Endothelial cell of umbilical vein (primary cell): ENCODE results near the gene CLDN11. TPM values are rescaled to one million over a fixed set of nuclear protein-coding genes. Genes with fewer than 3 reads are reported as not detected.

Experiments used
- BruUV-seq: library from RNA; stranded (reverse); fragments of 400-500 nt; replicated peaks from 2 replicates; lab custom pipeline; 2021; lab: Mats Ljungman, UMichigan
- CTCF ChIA-PET: fragments of 300-600, 350-600 bp; sonication (Branson Sonifier 250); formaldehyde crosslinking; loops from one replicate; lab custom pipeline; 2021; ENCODE audit warnings: antibody characterized with exemption, inconsistent platforms; lab: Charles Lee
- POLR2A ChIA-PET: fragments of 300-600, 350-600 bp; sonication (Branson Sonifier 250); formaldehyde crosslinking; loops from one replicate; lab custom pipeline; 2021; ENCODE audit warnings: antibody characterized with exemption, inconsistent platforms; lab: Charles Lee
- DNase-seq: peaks from one replicate; pipeline ENCODE4 v3.0.0-alpha.2; 2011; ENCODE audit warnings: low read depth, low spot score
- FAIRE-seq: peaks from 2 replicates; lab custom pipeline; 2011; peaks lifted over from hg19 to GRCh38; lab: Jason Lieb, UNC
- H2AFZ ChIP-seq: 2 replicates; pipeline ENCODE4 v1.6.0; 2012; ENCODE audit warnings: low read depth, low read length, control low read depth, inconsistent platforms
- H3K27ac ChIP-seq: 2 replicates; pipeline ENCODE4 v1.5.1; 2011; ENCODE audit warnings: low read depth, mild to moderate bottlenecking, control low read depth, low read length, moderate library complexity; ENCODE audit not compliant: insufficient read depth
- H3K27me3 ChIP-seq, 2 experiments: 2 replicates each; pipeline versions ENCODE4 v1.6.0 to v1.6.1; 2011; ENCODE audit warnings: low read length in 2 of 2, mixed read lengths in 1 of 2; ENCODE audit not compliant: control insufficient read depth in 2 of 2, insufficient read depth in 2 of 2
- H3K36me3 ChIP-seq, 2 experiments: 2 replicates in 1 of 2; 3 replicates in 1 of 2; pipeline ENCODE4 v1.5.1; 2011; ENCODE audit warnings: low read length in 2 of 2, mild to moderate bottlenecking in 1 of 2, moderate library complexity in 1 of 2; ENCODE audit not compliant: control insufficient read depth in 2 of 2, insufficient read depth in 2 of 2; ENCODE audit errors: extremely low read depth in 1 of 2
- H3K4me1 ChIP-seq: 3 replicates; pipeline ENCODE4 v1.5.1; 2011; ENCODE audit warnings: mild to moderate bottlenecking, low read length; ENCODE audit not compliant: control insufficient read depth, insufficient read depth; ENCODE audit errors: extremely low read depth
- H3K4me2 ChIP-seq: 2 replicates; pipeline ENCODE4 v1.6.1; 2011; ENCODE audit warnings: low read length, control low read depth, mixed read lengths; ENCODE audit not compliant: insufficient read depth
- H3K4me3 ChIP-seq, 3 experiments: fragments of 200-600 bp in 1 of 3; sonication (generic), shearing (Covaris generic) in 1 of 3; replicated peaks in 1 of 3; 2 replicates each; pipeline ENCODE4 v1.5.1; 2011 to 2016; ENCODE audit warnings: control low read depth in 3 of 3, low read length in 3 of 3, mild to moderate bottlenecking in 2 of 3, inconsistent platforms in 1 of 3, low read depth in 1 of 3, moderate library complexity in 1 of 3; ENCODE audit not compliant: insufficient read depth in 1 of 3
- H3K79me2 ChIP-seq: 2 replicates; pipeline ENCODE4 v1.6.0; 2012; ENCODE audit warnings: low read length, inconsistent platforms; ENCODE audit not compliant: control insufficient read depth, insufficient read depth
- H3K9ac ChIP-seq: replicated peaks from 2 replicates; pipeline ENCODE3; 2011; ENCODE audit warnings: low read length, control low read depth; ENCODE audit not compliant: insufficient read depth; ENCODE audit errors: extremely low read depth
- H3K9me1 ChIP-seq: replicated peaks from 3 replicates; pipeline ENCODE4 v1.6.0; 2011; ENCODE audit warnings: mild to moderate bottlenecking, low read length; ENCODE audit not compliant: control insufficient read depth, insufficient read depth; ENCODE audit errors: extremely low read depth
- H3K9me3 ChIP-seq: replicated peaks from 2 replicates; pipeline ENCODE4 v1.5.1; 2012; ENCODE audit warnings: low read length, inconsistent platforms; ENCODE audit not compliant: control insufficient read depth, insufficient read depth
- H4K20me1 ChIP-seq: replicated peaks from 2 replicates; pipeline ENCODE3; 2011; ENCODE audit warnings: mild to moderate bottlenecking, low read length; ENCODE audit not compliant: control insufficient read depth, insufficient read depth; ENCODE audit errors: extremely low read depth
- EZH2 ChIP-seq: IDR thresholded peaks from 2 replicates; pipeline ENCODE4 v1.6.1; 2012; ENCODE audit warnings: borderline replicate concordance, low read depth, mild to moderate bottlenecking, moderate library complexity, low read length, inconsistent platforms; ENCODE audit not compliant: severe bottlenecking
- FOS ChIP-seq: IDR thresholded peaks from 2 replicates; pipeline ENCODE4 v1.6.1; 2011; ENCODE audit warnings: mild to moderate bottlenecking, low read length, moderate library complexity, borderline replicate concordance; ENCODE audit not compliant: insufficient read depth
- GATA2 ChIP-seq: IDR thresholded peaks from 2 replicates; pipeline ENCODE4 v1.7.0; 2011; ENCODE audit warnings: low read depth, mild to moderate bottlenecking, moderate library complexity, mixed read lengths, low read length; ENCODE audit not compliant: insufficient read length, insufficient read depth
- JUN ChIP-seq: IDR thresholded peaks from 2 replicates; pipeline ENCODE4 v1.6.1; 2011; ENCODE audit warnings: borderline replicate concordance, low read depth; ENCODE audit not compliant: insufficient read length, insufficient read depth
- MYC ChIP-seq: IDR thresholded peaks from one replicate; pipeline ENCODE4 v1.6.1; 2011; ENCODE audit warnings: mild to moderate bottlenecking, low read depth, low read length
- POLR2A ChIP-seq: IDR thresholded peaks from 2 replicates; pipeline ENCODE4 v1.6.1; 2012; ENCODE audit warnings: low read depth, mild to moderate bottlenecking, control low read depth, low read length
- POLR2AphosphoS5 ChIP-seq: IDR thresholded peaks from 2 replicates; pipeline ENCODE4 v1.6.1; 2012; ENCODE audit warnings: low read depth, mild to moderate bottlenecking, control low read depth, low read length, moderate library complexity; ENCODE audit not compliant: insufficient read depth
- dilution Hi-C: fragments of 300-500 bp; cut with MboI; formaldehyde crosslinking; loops from one replicate; pipeline ENCODE4 v1.15.0; 2019; ENCODE audit warnings: low sequenced_read_pairs; ENCODE audit not compliant: extremely low pct_ligation_motif_present
- intact Hi-C: fragments of 100-400 bp; cut with micrococcal nuclease; formaldehyde crosslinking; loops from one replicate; pipeline ENCODE4 v1.10.0; 2022
- polyA plus RNA-seq, 4 experiments: library from polyadenylated mRNA; depleted of rRNA in 3 of 4; stranded (reverse) in 3 of 4; unstranded in 1 of 4; fragments of >200 nt; gene quantifications; 2 replicates each; pipeline versions ENCODE4 v1.2.1 to v1.2.3, GENCODE V29; 2011 to 2012; ENCODE audit warnings: missing spikeins in 1 of 4
- total RNA-seq: library from RNA; stranded (reverse); gene quantifications from 2 replicates; pipeline ENCODE4 v1.2.3, GENCODE V29; 2021
- TF ChIP-seq, protein P1 (sequence below), 2 donors: IDR thresholded peaks; 1 replicate in 1 of 2; 2 replicates in 1 of 2; pipeline ENCODE4 v1.5.1; 2011; ENCODE audit warnings: low read length in 2 of 2, mild to moderate bottlenecking in 2 of 2, moderate library complexity in 2 of 2, control low read depth in 1 of 2, inconsistent platforms in 1 of 2, low read depth in 1 of 2; ENCODE audit not compliant: insufficient read depth in 1 of 2; ENCODE audit errors: extremely low read depth in 1 of 2
- TF ChIP-seq, protein P2 (sequence below): IDR thresholded peaks from 2 replicates; pipeline ENCODE4 v1.6.1; 2011; ENCODE audit not compliant: insufficient read depth, insufficient read length

Gene CLDN11
- total and polyA plus RNA-seq, 2 donors (not counting 3 experiments of a cell fraction or from before 2014, with no cell fraction given) = 147 to 395 TPM

DNA sequence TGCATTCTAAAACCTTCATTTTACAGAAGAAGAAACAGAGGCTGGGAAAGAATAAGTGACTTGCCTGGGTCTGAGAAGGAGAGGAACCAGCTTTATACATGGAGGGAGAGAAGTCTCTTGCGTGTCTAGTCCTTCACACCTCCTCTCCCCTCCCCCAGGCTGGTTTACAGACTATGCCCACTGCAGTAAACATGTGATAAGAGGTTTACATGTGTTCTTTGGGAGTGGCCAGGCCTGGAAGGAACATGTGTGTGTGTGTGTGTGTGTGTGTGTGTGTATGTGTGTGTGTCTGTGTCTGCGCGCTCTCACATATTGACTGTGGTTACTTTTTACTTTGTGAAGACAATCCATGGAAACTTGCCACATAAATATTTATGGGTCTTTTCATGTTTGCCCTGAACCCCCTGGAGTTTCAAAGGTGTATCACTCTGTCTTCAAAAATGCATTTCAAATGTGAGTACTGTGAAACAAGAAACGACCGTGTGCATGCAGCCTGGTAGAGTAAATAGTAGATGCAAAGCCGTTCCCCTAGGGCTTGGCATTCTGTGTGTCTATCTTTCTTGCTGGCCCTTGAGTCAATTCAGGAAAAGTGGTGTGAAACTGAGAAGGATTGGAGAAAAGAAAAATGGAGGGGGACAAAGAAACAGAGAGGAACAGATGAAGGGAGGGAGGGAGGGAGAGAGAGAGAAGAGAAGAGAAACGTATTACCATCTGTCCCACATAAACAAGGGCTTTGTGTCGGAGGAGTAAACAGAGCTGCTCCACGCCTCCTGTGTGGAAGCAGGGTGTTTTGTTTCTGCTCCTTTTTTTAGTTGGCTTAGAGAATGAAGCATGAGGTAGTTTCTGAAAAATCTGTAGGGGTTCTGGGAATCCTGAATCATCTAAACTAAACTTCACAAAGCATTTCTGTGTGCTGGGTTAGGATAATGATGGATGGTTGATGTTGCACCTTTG lies 51.7 kb downstream of the CLDN11 start:
- POLR2A ChIA-PET = no interaction called here
- BruUV-seq = no TSS peak
- no peak overlapping the region for H3K4me3 ChIP-seq

DNA sequence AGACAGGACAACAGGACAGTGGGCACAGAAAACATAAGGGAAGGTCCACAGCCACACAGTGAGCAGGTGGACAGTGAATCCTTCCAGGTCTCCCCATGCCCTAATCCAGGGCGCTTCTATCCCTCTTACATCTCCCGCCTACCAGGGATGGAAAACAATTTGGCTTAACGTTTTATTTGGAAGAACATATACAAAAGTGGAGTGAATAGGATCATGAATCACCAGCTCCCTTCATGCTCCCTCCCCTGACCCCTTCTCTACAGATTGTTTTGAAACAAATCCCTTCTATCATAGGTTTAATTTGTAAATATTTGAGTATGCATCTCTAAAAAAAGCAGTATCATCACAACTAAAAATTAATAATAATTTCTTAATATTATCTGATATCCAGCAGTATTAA lies 52.5 kb downstream of the CLDN11 start:
- no peak for TF ChIP-seq FOS
- TF ChIP-seq POLR2A = no peak
- no peak for TF ChIP-seq JUN
- TF ChIP-seq, protein P1, sequence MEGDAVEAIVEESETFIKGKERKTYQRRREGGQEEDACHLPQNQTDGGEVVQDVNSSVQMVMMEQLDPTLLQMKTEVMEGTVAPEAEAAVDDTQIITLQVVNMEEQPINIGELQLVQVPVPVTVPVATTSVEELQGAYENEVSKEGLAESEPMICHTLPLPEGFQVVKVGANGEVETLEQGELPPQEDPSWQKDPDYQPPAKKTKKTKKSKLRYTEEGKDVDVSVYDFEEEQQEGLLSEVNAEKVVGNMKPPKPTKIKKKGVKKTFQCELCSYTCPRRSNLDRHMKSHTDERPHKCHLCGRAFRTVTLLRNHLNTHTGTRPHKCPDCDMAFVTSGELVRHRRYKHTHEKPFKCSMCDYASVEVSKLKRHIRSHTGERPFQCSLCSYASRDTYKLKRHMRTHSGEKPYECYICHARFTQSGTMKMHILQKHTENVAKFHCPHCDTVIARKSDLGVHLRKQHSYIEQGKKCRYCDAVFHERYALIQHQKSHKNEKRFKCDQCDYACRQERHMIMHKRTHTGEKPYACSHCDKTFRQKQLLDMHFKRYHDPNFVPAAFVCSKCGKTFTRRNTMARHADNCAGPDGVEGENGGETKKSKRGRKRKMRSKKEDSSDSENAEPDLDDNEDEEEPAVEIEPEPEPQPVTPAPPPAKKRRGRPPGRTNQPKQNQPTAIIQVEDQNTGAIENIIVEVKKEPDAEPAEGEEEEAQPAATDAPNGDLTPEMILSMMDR (IDR thresholded peaks at IDR 0.05; ENCODE audit: extremely low read depth in 1 of 2, insufficient read depth in 1 of 2, low read depth in 1 of 2, low read length in 2 of 2) = no peak
- no peak for TF ChIP-seq EZH2
- TF ChIP-seq, protein P2, sequence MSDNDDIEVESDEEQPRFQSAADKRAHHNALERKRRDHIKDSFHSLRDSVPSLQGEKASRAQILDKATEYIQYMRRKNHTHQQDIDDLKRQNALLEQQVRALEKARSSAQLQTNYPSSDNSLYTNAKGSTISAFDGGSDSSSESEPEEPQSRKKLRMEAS = no peak
- no peak for TF ChIP-seq GATA2
- no peak for TF ChIP-seq POLR2AphosphoS5
- no peak for TF ChIP-seq MYC
- H3K4me2 ChIP-seq = no peak overlapping the region
- H3K36me3 ChIP-seq = no peaks in the 10 kb centered on the region
- no peaks in the 10 kb centered on the region for H3K9me1 ChIP-seq
- DNase-seq (no peak), FAIRE-seq (no peak)
- no peak overlapping the region for H2AFZ ChIP-seq
- no peaks in the 10 kb centered on the region for H3K4me1 ChIP-seq
- ChIA-PET CTCF (interaction anchor here (0.7 to 2.1 kb wide), 2 partner anchors 13 to 341 kb away, joined by 4 to 7 read pairs; no protein-coding TSS in a partner anchor), POLR2A (no interaction called here)
- no peak overlapping the region for H3K9ac ChIP-seq
- H3K27ac ChIP-seq = no peak overlapping the region
- no TSS peak for BruUV-seq
- H3K79me2 ChIP-seq = no peaks in the 10 kb centered on the region
- dilution Hi-C loops (no loop called here), intact Hi-C loops (no loop called here)
- H3K4me3 ChIP-seq = no peak overlapping the region
- H3K27me3 ChIP-seq = no peaks in the 10 kb centered on the region
- no peaks in the 10 kb centered on the region for H3K9me3 ChIP-seq
- no peaks in the 10 kb centered on the region for H4K20me1 ChIP-seq

More for the DNA sequence above, 51.7 kb downstream of the CLDN11 start:
- no peak overlapping the region for H3K27ac ChIP-seq
- CTCF ChIA-PET = interaction anchor here (0.7 to 2.1 kb wide), 3 partner anchors 12 to 341 kb away, joined by 3 to 7 read pairs (median 4); no protein-coding TSS in a partner anchor
- TF ChIP-seq EZH2 (no peak), JUN (no peak)
- TF ChIP-seq, protein P2 = no peak
- H3K27me3 ChIP-seq = no peaks in the 10 kb centered on the region
- H2AFZ ChIP-seq = no peak overlapping the region
- no peak overlapping the region for H3K9ac ChIP-seq
- H4K20me1 ChIP-seq = no peaks in the 10 kb centered on the region
- FAIRE-seq (no peak), DNase-seq (no peak)
- dilution Hi-C loops (no loop called here), intact Hi-C loops (no loop called here)
- H3K9me1 ChIP-seq = no peaks in the 10 kb centered on the region
- H3K4me2 ChIP-seq = no peak overlapping the region
- no peaks in the 10 kb centered on the region for H3K4me1 ChIP-seq
- H3K79me2 ChIP-seq = no peaks in the 10 kb centered on the region
- no peaks in the 10 kb centered on the region for H3K36me3 ChIP-seq
- no peaks in the 10 kb centered on the region for H3K9me3 ChIP-seq
